ENCODE measurements around the gene ABCF2.

ABCF2 gene

DNA sequence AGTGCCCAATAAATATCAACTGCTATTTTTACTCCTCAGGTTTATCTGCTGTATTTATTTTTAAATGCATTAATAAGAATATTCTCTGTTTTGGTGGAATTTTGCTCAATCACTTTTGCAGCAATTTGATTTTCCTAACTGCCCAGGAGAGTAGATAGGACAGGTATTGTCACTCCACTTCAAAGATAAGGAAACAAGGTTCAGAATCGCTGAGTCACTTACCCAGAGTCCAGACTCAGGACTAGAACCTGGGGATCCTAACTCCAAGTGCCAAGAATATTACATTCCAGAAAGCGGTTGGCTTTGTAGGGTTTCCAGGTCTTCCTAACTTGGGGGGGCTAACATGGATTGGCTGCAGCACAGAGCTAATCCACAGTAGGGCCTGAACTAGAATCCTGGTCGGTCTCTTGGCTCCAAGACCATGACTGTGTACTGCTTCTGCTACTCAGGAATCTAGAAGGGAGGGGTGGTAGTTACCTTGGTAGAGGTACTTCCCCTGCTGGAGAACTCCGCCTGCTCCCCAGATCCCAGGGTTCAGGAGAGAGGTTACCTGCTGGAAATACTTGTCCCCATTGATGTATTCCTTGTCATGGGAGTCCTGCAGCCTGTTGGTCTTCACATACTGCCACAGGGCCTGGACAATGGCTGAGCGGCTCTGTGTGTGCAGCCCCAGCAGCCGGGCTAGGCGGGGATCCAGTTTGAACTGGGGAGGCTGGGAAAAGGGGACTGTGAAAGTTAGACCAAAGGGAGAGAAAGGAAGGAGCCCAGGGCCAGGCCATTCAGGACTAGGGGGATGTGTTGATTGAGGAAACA lies 14.1 kb upstream of the ABCF2 start:
- Histone ChIP-seq H3K27me3 (peaks cover 24 to 27% (median 26%) of the 10 kb centered on the region in 11 experiments), H3K36me3 (peaks cover 24 to 43% (median 35%) of the 10 kb centered on the region in 11 experiments), H3K4me1 (peaks cover 25 to 36% (median 33%) of the 10 kb centered on the region in 10 experiments), H4K20me1 (peaks cover 37 to 96% (median 67%) of the 10 kb centered on the region in 11 experiments), H3K4me3 (no peak overlapping the region), H3K9me3 (replicated peaks in 1 of 11) (no peaks in the 10 kb centered on the region), H3K27ac (peak overlapping the region in 1 of 11 experiments; percentile 9; a peak in 1 of 22 replicates), H3K9ac (no peak overlapping the region), H3K4me2 (no peak overlapping the region)
- no peak for TF ChIP-seq Cebpa-rat (IDR thresholded peaks at IDR 0.05)

- Histone ChIP-seq H3K27ac (no peak overlapping the region; a peak in 1 of 22 replicates), H3K27me3 (peaks cover 18 to 21% (median 20%) of the 10 kb centered on the region in 11 experiments), H3K4me3 (no peak overlapping the region), H3K4me1 (peaks cover 24 to 34% (median 30%) of the 10 kb centered on the region in 10 experiments), H3K9me3 (replicated peaks in 1 of 11) (no peaks in the 10 kb centered on the region), H4K20me1 (peaks cover 35 to 96% (median 71%) of the 10 kb centered on the region in 11 experiments), H3K9ac (no peak overlapping the region), H3K36me3 (peaks cover 30 to 49% (median 41%) of the 10 kb centered on the region in 11 experiments), H3K4me2 (no peak overlapping the region)
- no peak for TF ChIP-seq Cebpa-rat (IDR thresholded peaks at IDR 0.05)
Observed at GRCh38 chr7:151240536-151240935, 13.5 kb upstream of the ABCF2 start.

- no peak overlapping the region for H3K9ac ChIP-seq
- no peak for TF ChIP-seq Cebpa-rat (IDR thresholded peaks at IDR 0.05)
- no peaks in the 10 kb centered on the region for H3K9me3 ChIP-seq (replicated peaks in 1 of 11)
- no peak overlapping the region for H3K4me3 ChIP-seq
- H3K36me3 ChIP-seq = peaks cover 36 to 55% (median 47%) of the 10 kb centered on the region in 11 experiments
- peaks cover 18 to 28% (median 26%) of the 10 kb centered on the region in 10 experiments for H3K4me1 ChIP-seq
- no peak overlapping the region for H3K4me2 ChIP-seq
- H3K27ac ChIP-seq = no peak overlapping the region
- H3K27me3 ChIP-seq = peaks cover 12 to 15% (median 14%) of the 10 kb centered on the region in 11 experiments
- H4K20me1 ChIP-seq = peaks cover 35 to 96% (median 76%) of the 10 kb centered on the region in 11 experiments
Observed at GRCh38 chr7:151239837-151240459, 12.9 kb upstream of the ABCF2 start.

DNA sequence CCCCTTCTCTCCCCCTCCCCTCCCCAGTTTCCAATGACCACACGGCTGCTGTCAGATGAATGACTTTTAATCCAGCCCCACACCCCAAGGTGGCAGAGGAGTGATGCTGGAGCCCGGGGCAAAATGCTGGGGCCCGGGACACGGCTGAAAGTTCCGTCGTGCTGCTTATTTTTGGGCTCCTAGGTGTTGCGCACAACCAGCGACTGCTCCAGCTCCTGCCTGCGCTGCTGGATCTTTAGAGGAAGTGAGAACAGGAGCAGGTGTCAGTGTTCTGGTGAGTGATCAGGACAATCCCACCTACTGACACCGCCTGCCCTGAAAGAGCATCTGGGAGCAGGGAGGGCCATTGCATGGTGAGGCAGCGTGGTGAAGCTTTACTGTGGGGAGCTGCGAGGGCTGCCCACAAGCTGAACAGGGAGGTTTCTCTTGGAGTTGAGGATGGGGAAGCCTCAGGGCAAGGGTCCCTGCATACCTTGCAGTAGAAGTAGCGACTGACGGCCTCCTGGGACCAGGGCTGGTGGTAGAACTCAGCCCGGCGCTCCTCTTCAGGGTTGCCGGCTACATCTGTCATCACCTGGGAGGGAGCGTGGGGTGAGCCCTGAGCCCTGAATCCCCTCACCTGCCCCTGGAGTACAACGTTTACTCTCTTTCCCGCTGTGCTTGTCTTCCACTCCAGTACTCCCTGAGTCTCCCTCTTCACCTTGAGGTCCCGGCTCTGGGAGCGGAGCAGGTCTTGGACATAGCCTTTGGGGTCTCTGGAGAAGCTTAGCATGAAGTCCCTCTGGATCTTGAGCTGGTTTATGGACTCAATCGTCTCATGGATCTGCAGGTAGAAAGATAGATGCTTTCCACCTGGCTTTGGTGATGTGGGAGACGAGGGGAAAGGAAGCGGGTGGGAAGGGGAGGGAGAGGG lies 12.2 kb upstream of the ABCF2 start:
- H3K27ac ChIP-seq = no peak overlapping the region
- no peak overlapping the region for H3K4me3 ChIP-seq
- TF ChIP-seq Cebpa-rat (IDR thresholded peaks at IDR 0.05) = no peak
- peaks cover 16 to 30% (median 22%) of the 10 kb centered on the region in 10 experiments for H3K4me1 ChIP-seq
- H3K4me2 ChIP-seq = no peak overlapping the region
- H3K36me3 ChIP-seq = peaks cover 42 to 63% (median 54%) of the 10 kb centered on the region in 11 experiments
- no peak overlapping the region for H3K9ac ChIP-seq
- no peaks in the 10 kb centered on the region for H3K9me3 ChIP-seq (replicated peaks in 1 of 11)
- H4K20me1 ChIP-seq = peaks cover 35 to 98% (median 82%) of the 10 kb centered on the region in 11 experiments
- H3K27me3 ChIP-seq = peaks cover 4 to 7% (median 7%) of the 10 kb centered on the region in 11 experiments

- TF ChIP-seq Cebpa-rat (IDR thresholded peaks at IDR 0.05) = no peak
- H3K27me3 ChIP-seq = no peaks in the 10 kb centered on the region
- H3K4me2 ChIP-seq = no peak overlapping the region
- H3K27ac ChIP-seq = no peak overlapping the region
- peaks cover 45 to 68% (median 59%) of the 10 kb centered on the region in 11 experiments for H3K36me3 ChIP-seq
- no peak overlapping the region for H3K4me3 ChIP-seq
- H3K4me1 ChIP-seq = peaks cover 19 to 31% (median 22%) of the 10 kb centered on the region in 10 experiments
- peaks cover 37 to 99% (median 83%) of the 10 kb centered on the region in 11 experiments; a peak in 21 of 22 replicates for H4K20me1 ChIP-seq
- no peaks in the 10 kb centered on the region for H3K9me3 ChIP-seq (replicated peaks in 1 of 11)
- no peak overlapping the region for H3K9ac ChIP-seq
Observed at GRCh38 chr7:151238190-151238810, 11.3 kb upstream of the ABCF2 start.

DNA sequence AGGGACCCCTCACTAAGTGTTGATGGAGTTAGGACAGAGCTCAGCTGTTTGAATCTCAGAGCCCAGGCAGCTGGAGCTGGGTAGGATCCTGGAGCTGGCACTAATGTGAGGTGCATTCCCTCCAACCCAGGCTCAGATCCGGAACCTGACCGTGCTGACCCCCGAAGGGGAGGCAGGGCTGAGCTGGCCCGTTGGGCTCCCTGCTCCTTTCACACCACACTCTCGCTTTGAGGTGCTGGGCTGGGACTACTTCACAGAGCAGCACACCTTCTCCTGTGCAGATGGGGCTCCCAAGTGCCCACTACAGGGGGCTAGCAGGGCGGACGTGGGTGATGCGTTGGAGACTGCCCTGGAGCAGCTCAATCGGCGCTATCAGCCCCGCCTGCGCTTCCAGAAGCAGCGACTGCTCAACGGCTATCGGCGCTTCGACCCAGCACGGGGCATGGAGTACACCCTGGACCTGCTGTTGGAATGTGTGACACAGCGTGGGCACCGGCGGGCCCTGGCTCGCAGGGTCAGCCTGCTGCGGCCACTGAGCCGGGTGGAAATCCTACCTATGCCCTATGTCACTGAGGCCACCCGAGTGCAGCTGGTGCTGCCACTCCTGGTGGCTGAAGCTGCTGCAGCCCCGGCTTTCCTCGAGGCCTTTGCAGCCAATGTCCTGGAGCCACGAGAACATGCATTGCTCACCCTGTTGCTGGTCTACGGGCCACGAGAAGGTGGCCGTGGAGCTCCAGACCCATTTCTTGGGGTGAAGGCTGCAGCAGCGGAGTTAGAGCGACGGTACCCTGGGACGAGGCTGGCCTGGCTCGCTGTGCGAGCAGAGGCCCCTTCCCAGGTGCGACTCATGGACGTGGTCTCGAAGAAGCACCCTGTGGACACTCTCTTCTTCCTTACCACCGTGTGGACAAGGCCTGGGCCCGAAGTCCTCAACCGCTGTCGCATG lies 10.5 kb upstream of the ABCF2 start:
- H3K4me2 ChIP-seq = no peak overlapping the region
- no peak overlapping the region for H3K9ac ChIP-seq
- H3K27ac ChIP-seq = no peak overlapping the region
- H3K4me3 ChIP-seq = no peak overlapping the region
- H3K9me3 ChIP-seq (replicated peaks in 1 of 11) = no peaks in the 10 kb centered on the region
- H3K4me1 ChIP-seq = peaks cover 13 to 25% (median 17%) of the 10 kb centered on the region in 10 experiments
- H3K36me3 ChIP-seq = peaks cover 45 to 68% (median 59%) of the 10 kb centered on the region in 11 experiments
- no peaks in the 10 kb centered on the region for H3K27me3 ChIP-seq
- H4K20me1 ChIP-seq = peaks cover 38 to 93% (median 81%) of the 10 kb centered on the region in 11 experiments; a peak in 21 of 22 replicates
- TF ChIP-seq Cebpa-rat (IDR thresholded peaks at IDR 0.05) = no peak

DNA sequence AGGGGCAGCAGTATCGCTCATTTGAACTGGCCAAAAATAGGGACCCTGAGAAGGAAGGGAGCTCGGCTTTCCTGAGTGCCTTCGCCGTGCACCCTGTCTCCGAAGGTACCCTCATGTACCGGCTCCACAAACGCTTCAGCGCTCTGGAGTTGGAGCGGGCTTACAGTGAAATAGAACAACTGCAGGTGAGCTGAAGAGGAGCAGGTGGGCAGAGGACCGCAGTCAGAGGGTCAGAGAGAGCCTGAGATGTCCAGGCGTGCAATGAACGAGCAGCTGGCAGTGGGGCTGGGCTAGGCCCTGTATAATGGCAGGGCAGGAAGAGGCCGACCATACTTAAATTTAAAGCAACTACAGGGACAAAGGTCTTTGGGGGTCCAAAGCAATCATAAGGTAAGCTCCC lies 9.4 kb upstream of the ABCF2 start:
- H3K4me3 ChIP-seq = no peak overlapping the region
- TF ChIP-seq Cebpa-rat (IDR thresholded peaks at IDR 0.05) = no peak
- no peaks in the 10 kb centered on the region for H3K9me3 ChIP-seq (replicated peaks in 1 of 11)
- H3K27ac ChIP-seq = no peak overlapping the region
- H3K9ac ChIP-seq = no peak overlapping the region
- peaks cover 38 to 83% (median 74%) of the 10 kb centered on the region in 11 experiments; a peak in 21 of 22 replicates for H4K20me1 ChIP-seq
- H3K36me3 ChIP-seq = peaks cover 45 to 66% (median 59%) of the 10 kb centered on the region in 11 experiments
- peaks cover 18 to 31% (median 21%) of the 10 kb centered on the region in 10 experiments for H3K4me1 ChIP-seq
- H3K4me2 ChIP-seq = no peak overlapping the region
- no peaks in the 10 kb centered on the region for H3K27me3 ChIP-seq
